Measurements from ENCODE around the gene CRTAP.
"Not testable (repeated sequence)": the region's sequence is repeated elsewhere in the genome, so short reads cannot be mapped to it uniquely, and the experiment has no call there.

The CRTAP gene

GRCh38 chr3:33099701-33100100, 14.1 kb upstream of the CRTAP start:
- no peak for ATAC-seq
- no peak for DNase-seq

- DNase-seq: no peak
Measured at GRCh38 chr3:33100229-33100628, 13.6 kb upstream of the CRTAP start.

GRCh38 chr3:33103034-33103433, 10.8 kb upstream of the CRTAP start:
- DNase-seq (no peak), ATAC-seq (no peak)

More at GRCh38 chr3:33100229-33100628, 13.6 kb upstream of the CRTAP start:
- ATAC-seq: no peak

- no peak for DNase-seq
- no peak for ATAC-seq
Measured at GRCh38 chr3:33103480-33103879, 10.3 kb upstream of the CRTAP start.

GRCh38 chr3:33104803-33105202, 9.0 kb upstream of the CRTAP start:
- ATAC-seq (no peak), DNase-seq (no peak)

- no peak for ATAC-seq
Measured at GRCh38 chr3:33105341-33105948, 8.4 kb upstream of the CRTAP start.

DNA sequence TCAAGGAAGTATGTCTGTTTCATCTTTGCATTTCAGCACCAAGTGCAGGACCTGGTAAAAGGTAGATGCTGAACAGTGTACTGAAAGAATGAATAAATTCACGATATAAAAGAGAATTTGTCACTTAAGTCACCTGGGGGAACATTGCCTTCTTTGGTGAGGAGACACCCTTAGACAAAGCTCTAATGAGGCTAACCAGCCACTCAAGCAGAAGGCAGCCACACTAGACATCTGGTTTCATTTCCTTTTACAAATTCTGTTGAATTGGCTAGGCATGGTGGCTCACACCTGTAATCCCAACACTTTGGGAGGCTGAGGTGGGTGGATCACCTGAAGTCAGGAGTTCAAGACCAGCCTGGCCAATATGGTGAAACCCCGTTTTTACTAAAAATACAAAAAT, 7.0 kb upstream of the CRTAP start:
- ATAC-seq: not testable (repeated sequence)

More at GRCh38 chr3:33105341-33105948, 8.4 kb upstream of the CRTAP start:
- DNase-seq: no peak

DNA sequence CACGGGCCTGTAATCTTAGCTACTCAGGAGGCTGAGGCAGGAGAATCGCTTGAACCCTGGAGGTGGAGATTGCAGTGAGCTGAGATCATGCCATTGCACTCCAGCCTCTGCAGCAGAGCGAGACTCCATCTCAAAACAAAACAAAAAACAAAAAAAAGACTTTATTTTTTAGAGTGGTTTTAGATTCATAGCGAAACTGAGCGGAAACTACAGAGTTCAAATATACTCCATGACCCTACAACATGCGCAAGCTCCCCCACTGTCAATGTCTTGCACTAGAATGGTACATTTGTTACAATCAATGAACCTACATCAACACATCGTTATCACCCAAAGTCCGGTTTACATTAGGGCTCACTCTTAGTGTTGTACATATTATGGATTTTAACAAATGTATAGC, 2.2 kb upstream of the CRTAP start:
- ATAC-seq (no peak), DNase-seq (no peak)

More for the DNA sequence above, 7.0 kb upstream of the CRTAP start:
- DNase-seq: not testable (repeated sequence)

DNA sequence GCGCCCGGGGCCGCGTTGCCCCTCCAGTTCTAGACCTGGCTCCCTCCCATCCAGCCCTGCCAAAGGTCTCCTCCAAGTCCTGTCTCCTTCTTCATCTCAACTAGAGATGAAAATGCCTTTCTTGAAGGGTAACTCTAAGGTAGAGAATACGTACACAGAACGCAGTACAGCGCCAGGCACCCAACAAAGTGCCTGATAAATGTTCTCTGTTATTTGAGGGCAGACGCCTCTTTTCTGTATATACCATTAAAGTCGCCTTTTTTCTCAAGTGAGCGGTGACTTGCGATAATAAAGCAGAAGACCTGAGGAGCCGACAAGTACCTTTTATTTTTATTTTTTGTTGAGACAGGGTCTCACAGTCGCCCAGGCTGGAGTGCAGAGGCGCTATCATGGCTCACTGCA, 809 bp downstream of the CRTAP start:
- no peak for DNase-seq
- ATAC-seq: no peak

DNA sequence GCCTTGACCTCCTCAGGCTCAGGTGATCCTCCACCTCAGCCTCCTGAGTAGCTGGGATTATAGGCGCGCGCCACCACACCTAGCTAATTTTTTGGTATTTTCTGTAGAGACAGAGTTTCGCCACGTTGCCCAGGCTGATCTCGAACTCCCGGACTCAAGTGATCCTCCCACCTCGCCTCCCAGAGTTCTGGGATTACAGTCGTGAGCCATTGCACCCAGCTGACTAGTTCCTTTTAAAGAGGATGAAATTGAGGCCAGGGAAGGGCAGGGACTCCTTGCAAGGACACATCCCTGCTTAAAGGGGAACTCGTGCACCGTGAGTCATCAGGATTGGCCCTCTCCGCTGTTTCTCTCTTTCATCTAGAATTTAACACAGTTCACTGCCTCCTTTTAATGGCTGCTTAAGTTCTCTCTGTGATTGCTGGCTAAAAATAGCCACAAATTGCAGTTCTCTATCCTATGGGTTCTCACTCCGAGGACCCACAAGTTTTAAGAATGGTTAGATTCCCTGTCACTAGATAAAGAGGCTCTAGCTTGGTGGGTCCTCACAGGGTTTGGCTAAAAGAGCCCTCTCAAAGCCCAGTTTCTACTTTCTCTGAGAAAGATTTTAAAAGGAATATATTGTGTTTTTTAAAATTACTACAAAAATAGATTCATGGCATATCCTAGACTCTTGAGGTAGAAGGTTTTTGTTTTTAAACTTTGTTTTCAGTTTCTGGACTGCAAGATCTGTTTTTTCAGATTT, 1.4 kb downstream of the CRTAP start:
- DNase-seq: peak; percentile 22
- no peak for ATAC-seq

DNA sequence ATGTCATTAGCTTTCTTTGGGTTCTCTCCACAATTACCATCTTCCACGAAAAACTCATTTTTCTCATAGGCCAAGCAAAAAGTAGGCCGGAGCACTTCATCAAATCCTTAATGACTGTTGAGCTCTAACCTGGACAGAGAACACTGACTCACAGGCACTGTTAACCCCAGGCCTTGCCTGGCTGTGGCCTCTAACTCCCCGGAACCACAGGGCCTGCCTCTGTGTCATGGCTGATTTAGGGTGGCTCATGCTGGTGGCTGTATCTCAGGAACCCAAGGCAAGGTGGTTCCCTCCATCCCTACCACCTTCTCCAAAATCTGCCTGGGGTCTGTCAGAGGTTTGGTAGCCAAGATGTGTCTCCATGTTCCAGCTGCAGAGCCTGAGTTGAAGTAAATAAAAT, 3.6 kb downstream of the CRTAP start:
- no peak for DNase-seq
- ATAC-seq: no peak

GRCh38 chr3:33119891-33120290, 6.1 kb downstream of the CRTAP start:
- no peak for ATAC-seq
- DNase-seq: no peak

- DNase-seq: no peak
- no peak for ATAC-seq
Measured at GRCh38 chr3:33122991-33123390, 9.2 kb downstream of the CRTAP start.

DNA sequence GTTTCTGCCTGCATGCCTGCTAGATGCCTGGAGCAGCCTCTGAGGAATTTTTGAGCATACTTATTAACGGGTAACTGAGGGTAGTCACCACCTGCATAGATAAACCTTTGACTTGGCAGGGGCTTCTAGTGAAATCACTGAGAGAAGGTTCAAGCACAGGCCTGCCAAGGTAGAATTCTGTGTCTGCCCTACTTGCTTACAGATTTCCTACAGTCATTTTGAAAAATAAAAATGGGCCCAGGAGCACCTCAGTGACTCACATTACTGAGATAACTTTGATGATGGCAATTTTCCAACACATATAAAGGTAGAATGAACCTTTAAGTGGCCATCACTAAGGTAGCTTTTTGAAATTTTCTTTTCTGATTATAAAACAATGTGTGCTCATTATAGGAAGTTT, 10.8 kb downstream of the CRTAP start:
- DNase-seq: no peak
- ATAC-seq: peak; percentile 65

DNA sequence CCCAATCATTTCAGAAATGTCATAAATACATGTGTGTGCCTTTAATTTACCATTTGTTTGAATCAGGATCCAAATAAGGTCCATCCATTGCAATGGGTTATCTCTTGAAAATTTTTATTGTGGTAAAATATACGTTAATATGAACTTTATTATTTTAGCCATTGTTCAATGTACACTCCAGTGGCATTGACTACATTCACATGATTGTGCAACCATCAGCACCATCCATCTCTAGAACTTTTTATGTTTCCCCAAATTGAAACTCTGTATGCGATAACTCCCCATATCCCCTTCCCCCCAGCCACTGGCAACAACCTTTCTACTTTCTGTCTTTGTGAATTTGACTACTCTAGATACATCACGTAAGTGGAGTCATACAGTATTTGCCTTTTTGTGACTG, 12.0 kb downstream of the CRTAP start:
- no peak for DNase-seq
- no peak for ATAC-seq

- no peak for DNase-seq
- no peak for ATAC-seq
Measured at GRCh38 chr3:33128706-33129105, 14.9 kb downstream of the CRTAP start.

- no peak for DNase-seq
- no peak for ATAC-seq
Measured at GRCh38 chr3:33130144-33130543, 16.3 kb downstream of the CRTAP start.

- peak; percentile 27 for DNase-seq
Measured at GRCh38 chr3:33131331-33132018, 17.7 kb downstream of the CRTAP start.

GRCh38 chr3:33132019-33132360, 18.2 kb downstream of the CRTAP start:
- DNase-seq (no peak), ATAC-seq (no peak)

More at GRCh38 chr3:33131331-33132018, 17.7 kb downstream of the CRTAP start:
- ATAC-seq: peak; percentile 44

DNA sequence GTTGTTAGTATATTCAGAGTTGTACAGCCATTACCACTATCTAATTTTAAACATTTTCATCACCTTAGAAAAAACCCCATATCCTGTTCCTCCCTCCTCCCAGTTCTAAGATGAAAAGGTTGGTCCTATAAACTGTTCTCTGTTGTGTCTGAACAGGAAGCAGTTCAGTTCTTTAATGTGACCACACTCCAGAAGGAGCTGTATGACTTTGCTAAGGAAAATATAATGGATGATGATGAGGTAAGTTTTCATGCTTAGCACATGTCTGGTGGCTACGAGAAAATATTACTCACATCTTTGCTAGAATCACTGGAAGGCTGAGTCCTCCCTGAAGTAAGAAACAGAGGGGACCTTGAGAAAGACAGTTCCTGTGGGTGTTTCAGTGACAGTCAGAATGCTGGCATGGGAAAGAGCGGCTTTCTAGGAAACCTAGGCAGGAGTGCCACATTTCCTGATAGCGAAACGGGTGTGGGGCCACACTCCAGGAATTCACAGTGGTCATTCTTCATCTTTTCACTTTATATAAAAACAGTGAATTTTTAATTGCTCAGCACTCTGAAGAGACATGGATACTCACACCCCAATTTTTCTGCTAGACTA, 20.3 kb downstream of the CRTAP start:
- peak; percentile 69 for ATAC-seq
- no peak for DNase-seq

GRCh38 chr3:33137691-33138090, 23.9 kb downstream of the CRTAP start:
- DNase-seq (no peak), ATAC-seq (no peak)

DNA sequence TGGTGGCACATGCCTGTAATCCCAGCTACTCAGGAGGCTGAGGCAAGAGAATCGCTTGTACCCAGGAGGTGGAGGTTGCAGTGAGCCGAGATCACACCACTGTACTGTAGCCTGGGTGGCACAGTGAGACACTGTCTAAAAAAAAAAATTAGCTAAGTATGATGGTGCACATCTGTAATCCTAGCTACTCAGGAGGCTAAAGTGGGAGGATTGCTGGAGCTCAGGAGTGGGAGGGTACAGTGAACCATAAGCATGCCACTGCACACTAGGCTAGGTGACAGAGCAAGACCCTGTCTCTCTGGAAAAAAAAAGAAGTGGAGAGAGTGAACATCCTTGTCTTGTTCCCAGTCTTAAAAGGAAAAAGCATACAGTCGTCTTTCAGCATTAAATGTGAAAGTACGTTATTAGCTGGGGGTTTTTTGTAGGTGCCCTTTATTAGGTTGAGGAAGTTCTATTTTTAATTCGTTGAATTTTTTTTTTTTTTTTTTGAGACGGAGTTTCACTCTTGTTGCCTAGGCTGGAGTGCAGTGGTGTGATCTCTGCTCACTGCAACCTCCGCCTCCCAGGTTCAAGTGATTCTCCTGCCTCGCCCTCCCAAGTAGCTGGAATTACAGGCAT, 25.3 kb downstream of the CRTAP start:
- ATAC-seq, DNase-seq: not testable (repeated sequence)

Data from stimulated activated naive CD8-positive, alpha-beta T cell treated with anti-CD3 and anti-CD28 coated beads, Interleukin-15, Interleukin-2, amounts not matched to agents 100 U/mL and 50 U/mL, for 24 hours (primary cell).